ENCODE data around the gene KCNQ5. TPM values are rescaled to one million over a fixed set of nuclear protein-coding genes. Genes with fewer than 3 reads are reported as not detected.

The KCNQ5 gene
- total and polyA plus RNA-seq, 11 donors: 0.06 to 0.18 TPM; not detected in 9

GRCh38 chr6:72955666-72956065, 333.8 kb downstream of the KCNQ5 start:
- ATAC-seq (no peak), DNase-seq (no peak)
- Histone ChIP-seq H3K9me3 (no peaks in the 10 kb centered on the region), H3K27me3 (no peaks in the 10 kb centered on the region), H3K27ac (no peak overlapping the region), H3K4me1 (peaks cover 0 to 4% (median 0%) of the 10 kb centered on the region in 12 donors), H3K4me3 (no peak overlapping the region), H3K36me3 (no peaks in the 10 kb centered on the region)
- TF ChIP-seq, protein P1, sequence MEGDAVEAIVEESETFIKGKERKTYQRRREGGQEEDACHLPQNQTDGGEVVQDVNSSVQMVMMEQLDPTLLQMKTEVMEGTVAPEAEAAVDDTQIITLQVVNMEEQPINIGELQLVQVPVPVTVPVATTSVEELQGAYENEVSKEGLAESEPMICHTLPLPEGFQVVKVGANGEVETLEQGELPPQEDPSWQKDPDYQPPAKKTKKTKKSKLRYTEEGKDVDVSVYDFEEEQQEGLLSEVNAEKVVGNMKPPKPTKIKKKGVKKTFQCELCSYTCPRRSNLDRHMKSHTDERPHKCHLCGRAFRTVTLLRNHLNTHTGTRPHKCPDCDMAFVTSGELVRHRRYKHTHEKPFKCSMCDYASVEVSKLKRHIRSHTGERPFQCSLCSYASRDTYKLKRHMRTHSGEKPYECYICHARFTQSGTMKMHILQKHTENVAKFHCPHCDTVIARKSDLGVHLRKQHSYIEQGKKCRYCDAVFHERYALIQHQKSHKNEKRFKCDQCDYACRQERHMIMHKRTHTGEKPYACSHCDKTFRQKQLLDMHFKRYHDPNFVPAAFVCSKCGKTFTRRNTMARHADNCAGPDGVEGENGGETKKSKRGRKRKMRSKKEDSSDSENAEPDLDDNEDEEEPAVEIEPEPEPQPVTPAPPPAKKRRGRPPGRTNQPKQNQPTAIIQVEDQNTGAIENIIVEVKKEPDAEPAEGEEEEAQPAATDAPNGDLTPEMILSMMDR (IDR thresholded peaks at IDR 0.05): no peak
- no peak for TF ChIP-seq POLR2A (IDR thresholded peaks at IDR 0.05)
- 33 to 48% (median 37%) methylated on average over 2 of the region's 2 CpGs for WGBS, 4 donors
- intact Hi-C loops (cut with DNase I): no loop called here

DNA sequence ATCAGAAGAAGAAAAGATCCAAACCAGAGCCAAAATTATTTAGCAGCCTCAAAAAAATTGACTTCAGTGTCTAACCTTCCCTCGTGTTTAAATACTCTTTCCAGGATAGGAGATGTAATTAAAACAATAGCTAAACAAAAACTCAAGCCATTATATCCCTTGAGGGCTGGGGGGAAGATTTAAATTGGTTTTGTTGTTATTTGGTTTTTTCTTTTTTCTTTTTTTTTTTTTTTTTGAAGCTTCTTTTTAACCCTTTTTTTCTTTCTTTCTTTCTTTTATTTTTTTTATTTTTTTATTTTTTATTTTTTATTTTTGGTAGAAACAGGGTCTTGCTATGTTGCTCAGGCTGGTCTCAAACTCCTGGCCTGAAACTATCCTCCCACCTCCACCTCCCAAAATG, 334.4 kb downstream of the KCNQ5 start:
- TF ChIP-seq, protein P1 (IDR thresholded peaks at IDR 0.05): no peak
- no peak for TF ChIP-seq POLR2A (IDR thresholded peaks at IDR 0.05)
- H3K9me3 ChIP-seq: no peaks in the 10 kb centered on the region
- no peaks in the 10 kb centered on the region for H3K36me3 ChIP-seq
- intact Hi-C loops (cut with DNase I): no loop called here
- WGBS, 4 donors: 30 to 59% (median 38%) methylated on average over 1 of the region's 1 CpG
- no peak overlapping the region for H3K4me3 ChIP-seq
- DNase-seq: no peak
- no peaks in the 10 kb centered on the region for H3K27me3 ChIP-seq
- peaks cover 0 to 4% (median 0%) of the 10 kb centered on the region in 12 donors for H3K4me1 ChIP-seq
- no peak for ATAC-seq
- H3K27ac ChIP-seq: no peak overlapping the region

DNA sequence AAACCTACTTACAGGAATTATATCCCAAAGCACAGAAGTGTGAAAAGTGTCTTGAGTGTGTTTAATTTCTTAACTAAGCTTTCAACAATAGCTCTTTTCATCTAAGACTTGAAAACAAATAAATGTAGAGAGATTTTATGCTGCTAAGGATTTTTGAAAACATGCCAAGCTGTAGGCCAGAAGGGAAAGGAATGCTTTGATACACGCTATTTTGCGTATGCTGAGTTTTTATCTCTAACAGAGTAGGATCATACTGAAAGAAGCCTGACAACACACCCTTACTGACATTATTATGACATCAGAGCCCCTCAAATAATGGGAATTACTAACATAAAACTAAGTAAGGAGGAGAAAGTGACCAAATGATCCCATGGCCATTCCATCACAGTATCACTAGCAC, 338.0 kb downstream of the KCNQ5 start:
- Histone ChIP-seq H3K36me3 (no peaks in the 10 kb centered on the region), H3K27ac (no peak overlapping the region), H3K4me3 (no peak overlapping the region), H3K9me3 (no peaks in the 10 kb centered on the region), H3K27me3 (no peaks in the 10 kb centered on the region), H3K4me1 (peaks cover 0 to 4% (median 0%) of the 10 kb centered on the region in 12 donors)
- WGBS, 4 donors: 41 to 60% (median 57%) methylated on average over 2 of the region's 2 CpGs
- no peak for TF ChIP-seq POLR2A (IDR thresholded peaks at IDR 0.05)
- TF ChIP-seq, protein P1 (IDR thresholded peaks at IDR 0.05): no peak
- ATAC-seq (no peak), DNase-seq (no peak)
- intact Hi-C loops (cut with DNase I): no loop called here

DNA sequence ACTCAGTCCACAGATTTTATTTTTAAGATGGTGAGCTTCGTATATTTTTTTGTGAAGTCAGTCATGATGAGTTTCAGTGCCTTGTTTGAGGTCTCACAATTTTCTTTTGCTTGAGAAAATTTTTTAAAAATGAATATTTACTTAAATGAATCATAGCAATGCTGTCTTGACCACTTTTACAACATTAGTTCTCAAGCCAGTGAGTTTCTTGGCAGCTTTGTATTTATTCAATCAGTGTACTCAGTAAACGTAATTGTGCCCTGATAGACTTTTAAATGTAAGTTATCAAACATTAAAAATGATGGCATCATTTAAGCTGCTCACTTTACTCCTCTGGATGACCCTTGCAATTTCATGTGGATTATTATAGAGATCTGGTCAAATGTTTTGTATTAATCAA, 342.1 kb downstream of the KCNQ5 start:
- intact Hi-C loops (cut with DNase I): no loop called here
- no peaks in the 10 kb centered on the region for H3K27me3 ChIP-seq
- TF ChIP-seq, protein P1 (IDR thresholded peaks at IDR 0.05): no peak
- no peak for TF ChIP-seq POLR2A (IDR thresholded peaks at IDR 0.05)
- no peak overlapping the region for H3K4me3 ChIP-seq
- 75 to 85% (median 79%) methylated on average over 2 of the region's 2 CpGs for WGBS, 4 donors
- H3K9me3 ChIP-seq: no peaks in the 10 kb centered on the region
- no peaks in the 10 kb centered on the region for H3K36me3 ChIP-seq
- H3K4me1 ChIP-seq: no peaks in the 10 kb centered on the region
- DNase-seq: no peak
- ATAC-seq: no peak
- H3K27ac ChIP-seq: no peak overlapping the region
